Mucosa of gallbladder (tissue), 1 donor: ENCODE data around the gene GTF2I. TPM values are rescaled to one million over a fixed set of nuclear protein-coding genes. Genes with fewer than 3 reads are reported as not detected.
"Not testable (repeated sequence)": the region's sequence is repeated elsewhere in the genome, so short reads cannot be mapped to it uniquely, and the experiment has no call there.

ENCODE experiments used
- DNase-seq: peaks from one replicate; pipeline ENCODE4 v3.0.0-alpha.2; 2020; ENCODE audit warnings: low spot score
- total RNA-seq: library from RNA; stranded (reverse); gene quantifications from one replicate; pipeline ENCODE4 v1.2.1, GENCODE V29; 2021
- donor health status: DM: no; HTN: no; CAD: no.

GTF2I gene
- total RNA-seq, 1 donor from 2014 or later, result 345 TPM

DNA sequence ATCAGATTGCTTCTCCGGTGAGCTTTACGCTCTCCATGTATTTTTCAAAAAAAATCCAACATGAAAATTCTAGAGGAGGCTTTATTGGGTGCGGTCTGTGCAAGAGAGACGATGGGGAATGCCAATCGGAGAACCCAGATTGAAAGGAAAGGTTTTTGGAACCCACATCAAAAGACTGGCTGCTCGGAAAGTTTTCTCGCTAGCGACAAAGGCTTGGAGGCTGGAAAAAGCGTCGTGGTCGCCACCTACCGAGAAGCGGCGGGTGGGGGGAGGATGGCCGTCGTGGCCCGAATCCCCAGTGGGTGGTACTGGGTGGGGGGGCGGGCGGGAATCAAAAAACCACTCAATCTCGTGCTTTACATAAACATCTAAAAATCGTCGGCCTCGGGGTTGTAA is 1.1 kb upstream of the GTF2I start:
- peak; percentile 58 for DNase-seq

DNA sequence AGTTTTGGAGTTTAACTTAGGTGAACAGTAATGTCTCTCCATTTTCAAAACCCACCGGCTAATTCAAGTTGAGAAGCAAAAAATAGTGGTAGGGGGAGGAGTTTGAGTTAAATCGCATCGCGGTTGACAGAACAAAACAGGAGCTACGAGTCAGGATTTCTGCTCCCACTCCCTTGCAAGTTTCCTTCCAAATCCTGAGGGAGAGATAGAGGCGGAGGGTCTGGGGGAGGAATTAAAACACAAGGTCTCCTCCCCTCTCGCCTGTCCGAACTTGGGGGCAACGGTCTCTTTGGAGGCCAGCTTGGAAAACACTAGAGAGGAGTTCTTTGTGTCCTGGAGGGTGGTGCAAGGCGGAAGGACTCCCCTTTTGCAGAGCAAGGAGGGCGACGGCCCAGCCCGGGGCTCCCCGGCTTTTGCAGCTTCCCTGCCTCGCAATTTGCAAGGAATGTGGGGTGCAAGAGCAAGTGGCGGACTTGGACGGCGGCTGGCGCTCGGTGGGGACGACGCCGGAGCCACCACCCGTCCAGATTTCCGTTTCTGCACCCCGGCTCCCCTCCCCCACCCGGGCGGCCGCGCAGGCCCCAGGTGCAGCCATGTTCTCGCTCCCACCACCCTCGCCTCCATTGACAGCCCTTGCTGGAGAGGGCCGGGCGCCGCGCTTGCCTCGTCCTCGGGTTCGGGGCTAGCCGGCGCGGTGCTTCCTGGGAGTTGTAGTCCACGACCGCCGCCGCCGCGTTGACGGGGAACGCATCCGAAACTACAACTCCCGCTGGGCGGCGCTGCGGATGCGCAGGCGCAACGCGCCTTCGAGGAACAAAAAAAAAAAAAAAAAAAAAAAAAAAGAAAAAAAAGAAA is 454 bp upstream of the GTF2I start:
- DNase-seq, result peak; percentile 99

DNA sequence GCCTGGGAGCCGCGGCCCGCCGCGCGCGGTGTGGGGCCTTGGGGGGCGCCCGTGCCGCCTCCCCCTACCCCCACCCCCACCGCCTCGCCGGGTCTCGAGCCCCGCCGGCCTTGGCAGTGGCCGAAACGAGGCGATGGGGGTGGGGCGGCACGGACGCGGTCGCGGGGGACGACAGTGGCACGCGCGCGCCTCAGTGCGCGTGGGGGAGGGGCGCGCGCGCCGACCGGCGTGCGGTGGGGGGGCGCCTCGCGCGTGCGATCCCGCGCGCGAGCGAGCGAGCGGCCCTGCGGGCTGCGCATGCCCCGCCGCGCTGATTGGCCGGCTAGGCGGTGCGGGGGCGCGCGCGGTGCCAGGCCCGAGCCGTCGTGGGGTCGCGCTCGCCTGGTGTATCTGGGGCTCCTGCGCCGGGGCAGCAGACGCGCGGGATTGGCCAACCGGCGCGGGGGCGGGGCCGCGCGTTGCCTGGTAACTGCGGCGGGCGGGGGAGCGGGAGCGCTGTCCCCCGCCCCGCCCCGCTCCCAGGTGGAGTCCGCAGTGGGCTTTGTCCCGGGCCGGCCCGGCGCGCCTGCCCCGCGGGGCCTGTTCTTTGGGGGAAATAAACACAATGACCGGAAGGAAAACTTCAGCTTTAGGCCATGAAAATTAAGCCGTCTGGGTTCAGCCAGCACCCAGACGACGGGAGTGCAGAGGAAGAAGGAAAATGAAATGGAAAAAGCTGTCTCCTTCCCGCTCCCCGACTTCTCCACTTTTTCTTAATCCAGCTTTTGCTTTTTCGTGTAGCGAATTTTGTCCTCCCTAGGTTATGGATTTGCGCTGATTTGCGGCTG is 873 bp downstream of the GTF2I start:
- peak; percentile 93 for DNase-seq

DNA sequence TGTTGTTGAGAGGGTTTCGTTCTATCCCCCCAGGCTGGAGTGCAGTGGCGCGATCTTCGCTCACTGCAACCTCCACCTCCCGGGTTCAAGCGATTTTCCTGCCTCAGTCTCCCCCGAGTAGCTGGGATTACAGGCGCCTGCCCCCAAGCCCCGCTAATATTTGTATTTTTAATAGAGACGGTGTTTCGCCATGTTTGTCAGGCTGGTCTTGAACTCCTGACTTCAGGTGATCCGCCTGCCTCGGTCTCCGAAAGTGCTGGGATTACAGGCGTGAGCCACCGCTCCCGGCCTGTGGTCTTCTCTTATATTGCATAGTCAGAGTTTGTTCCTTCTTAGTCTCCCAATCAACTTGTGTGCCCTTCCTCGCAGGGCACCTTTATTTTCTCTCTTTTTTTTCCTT is 2.7 kb downstream of the GTF2I start:
- DNase-seq, result not testable (repeated sequence)

DNA sequence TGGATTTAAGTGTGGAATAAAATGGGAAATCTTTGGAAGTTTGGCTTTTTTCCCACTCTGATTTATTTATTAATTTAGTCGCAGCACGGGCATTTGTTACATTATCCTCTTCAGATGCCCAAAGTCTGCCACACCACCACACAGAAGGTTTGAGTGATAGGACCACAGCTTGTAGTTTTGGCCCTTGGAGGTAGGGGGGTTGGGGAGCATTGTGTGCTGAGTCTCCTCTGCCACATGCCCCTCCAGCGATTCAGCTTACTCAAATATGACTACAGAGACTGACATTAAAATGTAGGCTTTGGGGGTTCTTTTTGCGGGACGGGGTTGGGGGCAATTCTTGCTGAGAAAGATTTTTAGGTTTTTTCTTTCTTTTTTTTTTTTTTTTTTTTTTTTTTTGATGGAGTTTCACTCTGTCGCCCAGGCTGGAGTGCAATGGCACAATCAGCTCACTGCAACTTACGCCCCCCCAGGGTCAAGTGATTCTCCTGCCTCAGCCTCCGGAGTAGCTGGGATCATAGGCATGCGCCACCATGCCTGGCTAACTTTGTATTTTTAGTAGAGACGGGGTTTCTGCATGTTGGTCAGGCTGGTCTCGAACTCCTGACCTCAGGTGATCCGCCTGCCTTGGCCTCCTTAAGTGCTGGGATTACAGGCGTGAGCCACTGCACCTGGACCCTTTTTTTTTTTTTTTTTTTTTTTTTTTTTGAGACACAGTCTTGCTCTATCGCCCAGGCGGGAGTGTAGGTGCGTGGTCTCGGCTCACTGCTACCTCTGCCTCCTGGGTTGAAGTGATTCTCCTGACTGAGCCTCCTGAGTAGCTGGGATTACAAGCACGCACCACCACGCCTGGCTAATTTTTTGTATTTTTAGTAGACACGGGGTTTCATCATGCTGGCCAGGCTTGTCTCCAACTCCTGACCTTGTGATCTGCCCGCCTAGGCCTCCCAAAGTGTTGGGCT is 4.6 kb downstream of the GTF2I start:
- DNase-seq, result not testable (repeated sequence)

DNA sequence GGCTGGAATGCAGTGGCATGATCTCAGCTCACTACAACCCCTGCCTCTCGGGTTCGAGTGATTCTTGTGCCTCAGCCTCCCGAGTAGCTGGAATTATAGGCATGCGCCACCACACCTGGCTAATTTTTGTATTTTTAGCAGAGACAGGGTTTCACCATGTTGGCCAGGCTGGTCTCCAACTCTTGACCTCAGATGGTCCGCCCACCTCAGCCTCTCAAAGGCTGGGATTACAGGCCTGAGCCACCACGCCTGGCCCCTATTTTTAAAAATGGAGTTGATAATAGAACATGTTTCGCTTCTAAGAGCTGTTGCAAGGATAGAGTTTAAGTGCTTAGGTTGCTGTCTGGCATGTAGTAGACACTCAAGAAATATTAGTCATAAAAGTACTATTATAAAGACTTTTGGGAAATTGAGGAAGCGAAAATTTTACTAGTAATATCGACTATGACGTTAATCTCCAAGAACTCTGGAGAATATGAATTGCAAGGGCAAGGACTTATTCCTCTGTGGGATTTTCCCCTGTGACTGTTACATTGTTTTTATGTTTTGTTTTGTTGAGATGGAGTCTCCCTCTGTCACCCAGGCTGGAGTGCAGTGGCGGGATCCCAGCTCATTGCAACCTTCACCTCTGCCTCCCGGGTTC is 7.9 kb downstream of the GTF2I start:
- DNase-seq, result no peak

DNA sequence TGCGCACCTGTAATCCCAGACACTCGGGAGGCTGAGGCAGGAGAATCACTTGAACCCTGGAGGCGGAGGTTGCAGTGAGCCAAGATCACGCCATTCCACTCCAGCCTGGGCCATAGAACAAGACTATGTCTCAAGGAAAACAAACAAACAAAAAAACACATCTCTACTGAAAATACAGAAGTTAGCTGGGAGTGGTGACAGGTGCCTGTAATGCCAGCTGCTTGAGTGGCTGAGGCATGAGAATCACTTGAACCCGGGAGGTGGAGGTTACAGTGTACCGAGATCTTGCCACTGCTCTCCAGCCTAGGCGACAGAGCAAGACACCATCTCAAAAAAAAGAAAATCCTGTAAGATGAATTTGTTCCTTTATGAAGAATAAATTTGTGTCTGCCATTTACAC is 9.5 kb downstream of the GTF2I start:
- not testable (repeated sequence) for DNase-seq

DNA sequence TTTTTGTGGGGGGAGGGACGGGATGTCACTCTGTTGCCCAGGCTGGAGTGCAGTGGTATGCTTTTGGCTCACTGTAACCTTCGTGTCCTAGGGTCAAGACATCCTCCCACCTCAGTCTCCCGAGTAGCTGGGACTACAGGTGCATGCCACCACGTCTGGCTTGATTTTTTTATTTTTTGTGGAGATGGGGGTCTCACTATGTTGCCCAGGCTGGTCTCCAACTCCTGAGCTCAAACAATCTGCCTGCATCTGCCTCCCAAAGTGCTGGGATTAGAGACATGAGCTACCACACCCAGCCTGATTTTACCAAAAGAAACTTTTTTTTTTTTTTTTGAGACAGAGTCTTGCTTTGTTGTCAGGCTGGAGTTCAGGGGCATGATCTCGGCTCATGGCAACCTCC is 10.0 kb downstream of the GTF2I start:
- DNase-seq, result not testable (repeated sequence)

DNA sequence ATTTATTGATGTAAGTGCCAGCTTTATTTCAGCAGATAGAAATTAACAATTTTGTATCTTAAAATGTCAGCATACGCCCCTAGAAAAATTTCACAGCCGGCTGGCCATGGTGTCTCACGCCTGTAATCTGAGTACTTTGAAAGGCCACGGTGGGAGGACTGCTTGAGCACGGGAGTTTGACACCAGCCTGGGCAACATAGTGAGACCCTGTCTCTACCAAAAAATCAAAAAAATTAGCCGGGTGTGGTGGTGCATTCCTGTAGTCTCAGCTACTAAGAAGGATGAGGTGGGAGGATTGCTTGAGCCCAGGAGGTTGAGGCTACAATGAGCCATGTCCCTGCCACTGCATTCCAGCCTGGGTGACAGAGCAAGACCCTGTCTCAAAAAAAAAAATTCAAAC is 14.1 kb downstream of the GTF2I start:
- no peak for DNase-seq

DNA sequence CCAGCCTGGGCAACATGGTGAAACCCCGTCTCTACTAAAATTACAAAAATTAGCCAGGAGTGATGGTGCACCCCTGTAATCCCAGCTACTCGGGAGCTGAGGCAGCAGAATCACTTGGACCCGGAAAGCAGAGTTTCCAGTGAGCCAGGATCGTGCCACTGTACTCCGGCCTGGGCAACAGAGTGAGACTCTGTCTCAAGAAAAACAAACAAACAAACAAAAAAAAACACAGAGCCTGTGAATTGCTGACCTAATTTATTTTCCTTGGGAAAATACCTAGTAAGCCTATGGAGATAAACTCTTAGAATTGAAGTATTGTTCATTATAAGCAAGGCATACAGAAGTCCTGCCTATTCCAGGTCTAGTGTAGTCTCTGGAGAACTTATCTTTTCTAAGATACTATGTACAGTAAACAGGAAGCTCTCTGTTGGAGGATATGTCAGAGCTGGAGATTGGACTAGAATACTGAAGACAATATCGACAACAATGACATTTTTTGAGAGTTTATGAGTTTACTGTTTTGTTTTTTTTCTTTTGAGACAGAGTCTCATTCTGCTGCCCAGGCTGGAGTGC is 14.9 kb downstream of the GTF2I start:
- no peak for DNase-seq

DNA sequence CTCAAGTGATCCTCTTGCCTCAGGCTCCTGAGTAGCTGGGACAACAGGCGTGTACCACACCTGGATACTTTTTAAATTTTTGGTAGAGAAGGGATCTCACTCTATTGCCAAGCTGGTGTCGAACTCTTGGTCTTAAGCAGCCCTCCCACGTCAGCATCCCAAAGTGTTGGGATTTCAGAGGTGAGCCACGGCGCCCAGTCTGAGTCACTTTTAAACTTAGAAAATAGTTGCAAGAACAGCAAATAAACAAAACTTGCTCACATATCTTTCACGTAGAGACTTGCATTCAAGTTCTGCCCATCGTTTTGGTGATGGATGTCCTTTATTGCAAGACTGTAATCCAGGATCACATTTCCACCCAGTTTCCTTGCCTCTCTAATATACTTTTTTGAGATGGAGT is 16.6 kb downstream of the GTF2I start:
- no peak for DNase-seq

DNA sequence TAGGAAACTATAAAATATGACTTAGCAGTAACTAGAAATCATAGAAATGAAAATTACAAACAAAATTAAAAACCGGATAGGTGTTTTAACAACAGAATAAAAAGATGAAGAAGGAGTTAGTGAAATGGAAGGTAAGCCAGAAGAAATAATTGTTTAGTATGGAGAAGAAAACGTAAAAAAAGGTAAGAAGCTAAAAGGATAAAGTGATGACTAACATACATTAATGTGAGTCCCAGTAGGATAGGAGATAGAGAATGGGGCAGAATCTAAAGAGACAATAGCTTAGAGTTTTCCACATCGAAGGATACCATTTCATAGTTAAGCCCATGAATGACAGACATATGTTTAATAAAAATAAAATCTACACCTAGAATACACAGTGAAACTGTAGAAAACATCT is 25.3 kb downstream of the GTF2I start:
- DNase-seq, result no peak

DNA sequence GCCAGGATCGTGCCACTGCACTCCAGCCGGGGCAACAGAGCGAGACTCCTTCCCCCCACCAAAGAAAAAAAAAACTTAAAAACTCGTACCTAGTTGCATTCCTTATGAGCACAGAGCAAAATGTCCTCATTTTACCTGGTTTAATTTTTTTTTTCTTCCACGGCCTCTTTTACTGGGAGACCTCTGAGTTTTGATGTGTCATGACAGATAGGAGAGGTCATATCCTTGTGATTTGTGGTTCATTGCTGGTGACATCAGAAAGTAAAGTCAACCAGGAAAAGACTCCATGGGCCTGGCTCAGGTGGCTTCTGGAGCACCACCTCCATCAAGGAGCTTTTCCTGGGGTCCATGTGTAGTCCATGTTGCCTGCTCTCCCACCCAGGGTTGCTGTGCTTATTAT is 26.3 kb downstream of the GTF2I start:
- no peak for DNase-seq

DNA sequence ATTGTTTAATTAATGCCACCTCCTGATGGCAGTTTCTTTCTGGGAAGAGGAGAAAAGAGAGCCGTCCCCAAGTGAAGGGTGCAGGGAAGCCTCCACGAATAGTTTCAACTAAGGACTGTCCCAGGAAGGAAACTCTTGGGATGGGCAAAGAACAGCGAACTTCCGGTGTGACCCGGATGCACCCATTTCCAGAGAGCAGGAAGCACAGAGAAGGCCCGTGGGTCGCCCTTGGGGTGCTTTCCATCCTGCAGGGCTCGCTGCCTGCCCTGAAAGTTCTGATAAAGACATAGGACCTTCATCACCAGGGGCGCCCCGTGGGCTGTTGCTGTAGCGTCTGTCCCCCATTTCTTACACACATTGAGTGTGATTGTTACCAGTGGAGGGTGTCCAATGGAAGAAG is 27.0 kb downstream of the GTF2I start:
- DNase-seq, result no peak

DNA sequence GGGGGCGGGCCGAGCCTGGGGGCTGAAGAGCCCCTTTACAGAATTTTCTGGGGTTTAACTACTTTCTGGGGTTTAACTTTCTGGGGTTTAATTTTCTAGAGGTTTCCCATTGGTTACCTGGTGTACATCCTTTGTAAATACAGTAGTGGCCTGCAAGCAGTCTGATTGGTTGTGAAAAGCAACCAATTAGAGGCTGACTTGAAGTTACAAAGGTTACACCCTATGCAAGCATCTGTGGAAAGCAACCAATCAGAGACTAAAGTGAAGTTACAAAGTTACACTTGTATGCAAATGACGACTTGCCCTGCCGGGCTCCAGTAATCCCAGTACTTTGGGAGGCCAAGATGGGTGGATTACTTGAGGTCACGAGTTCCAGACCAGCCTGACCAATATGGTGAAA is 27.4 kb downstream of the GTF2I start:
- DNase-seq, result no peak

DNA sequence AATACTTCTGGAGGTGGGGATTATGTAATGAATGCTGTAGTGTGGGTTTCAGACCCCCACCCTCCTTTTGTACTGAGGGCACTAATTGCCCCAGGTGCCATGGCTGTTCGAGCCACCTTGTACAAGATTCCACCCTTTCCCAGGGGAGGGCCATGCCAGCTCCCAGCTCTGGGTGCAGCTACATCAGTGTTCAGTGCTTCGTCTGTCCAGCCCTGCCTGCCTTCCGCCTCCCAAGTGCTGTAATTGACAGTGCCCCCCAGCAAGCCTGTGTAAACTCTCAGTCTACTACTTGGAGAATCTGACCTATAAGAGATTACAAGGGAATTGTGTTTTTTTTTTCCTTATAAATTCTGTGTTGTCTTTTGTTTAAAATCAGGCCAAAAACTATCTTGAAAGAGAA is 33.0 kb downstream of the GTF2I start:
- no peak for DNase-seq

DNA sequence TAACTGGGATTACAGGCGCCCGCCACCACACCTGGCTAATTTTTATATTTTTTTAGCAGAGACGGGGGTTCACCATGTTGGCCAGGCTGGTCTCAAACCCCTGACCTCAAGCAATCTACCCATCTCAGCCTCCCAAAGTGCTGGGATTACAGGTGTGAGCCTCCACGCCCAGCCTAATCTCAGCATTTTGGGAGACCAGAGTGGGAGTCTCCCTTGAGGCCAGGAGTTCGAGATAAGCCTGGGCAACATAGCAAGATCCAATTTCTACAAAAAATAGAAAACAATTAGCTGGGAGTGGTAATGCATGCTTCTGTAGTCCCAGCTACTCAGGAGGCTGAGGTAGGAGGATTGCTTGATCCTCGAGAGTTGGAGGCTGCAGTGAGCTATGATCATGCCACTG is 46.9 kb downstream of the GTF2I start:
- not testable (repeated sequence) for DNase-seq

DNA sequence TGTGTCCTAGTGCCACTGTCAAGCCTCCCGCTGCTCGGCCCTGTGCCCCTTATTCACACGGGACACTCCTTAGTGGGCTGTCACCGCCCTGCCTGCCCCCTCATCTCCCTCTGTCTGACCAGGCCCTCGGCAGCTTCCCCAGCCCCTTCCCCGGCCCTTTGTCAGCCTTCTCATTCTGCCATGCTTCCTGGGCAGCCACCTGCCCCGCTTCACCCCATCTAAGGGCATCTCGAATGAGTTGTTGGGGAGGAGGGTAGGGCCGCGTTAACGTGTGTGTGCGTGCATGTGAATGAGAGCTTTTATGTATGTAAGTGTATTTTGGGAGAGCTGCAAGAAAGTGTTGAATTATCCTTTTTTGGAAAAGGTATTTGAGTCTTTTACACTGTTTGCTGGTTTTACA is 49.7 kb downstream of the GTF2I start:
- DNase-seq, result no peak

DNA sequence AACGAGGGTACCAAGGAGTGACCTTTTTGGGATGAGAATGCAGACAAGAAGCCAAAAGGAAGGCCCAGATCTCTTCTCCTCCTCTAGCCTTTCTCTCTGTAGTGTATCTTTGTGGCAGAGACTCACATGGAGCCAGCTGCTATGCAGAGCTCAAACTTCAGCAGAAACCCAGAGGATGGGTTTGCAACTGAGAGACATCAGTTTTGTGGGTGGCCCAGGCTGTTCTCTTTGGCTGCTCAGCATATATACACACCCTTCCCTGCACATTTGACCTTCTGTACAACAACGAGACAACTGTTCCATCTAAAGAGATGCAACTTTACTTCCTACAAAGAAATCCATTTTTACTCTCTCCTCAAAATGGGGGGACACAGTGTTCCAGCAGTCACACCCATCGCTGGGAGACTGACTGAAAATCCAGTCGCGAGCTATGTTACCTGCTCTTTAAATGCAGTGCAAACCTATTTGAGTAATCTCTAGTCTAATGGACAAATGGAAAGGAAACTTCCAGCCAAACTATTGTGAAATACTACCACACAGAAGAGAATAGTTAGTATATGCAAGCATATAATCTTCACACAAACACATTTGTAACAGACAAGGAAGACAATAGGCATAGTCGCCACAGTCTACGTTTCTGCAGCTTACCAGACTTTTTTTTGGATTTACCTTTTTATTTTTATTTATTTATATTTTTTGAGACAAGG is 51.2 kb downstream of the GTF2I start:
- DNase-seq, result no peak
